DOHH2 (cell line): ENCODE data around the gene SMOC2.
"Not testable (repeated sequence)": the region's sequence is repeated elsewhere in the genome, so short reads cannot be mapped to it uniquely, and the experiment has no call there.

Experiments
- H3F3A ChIP-seq: fragments of 200-600 bp; sonication (generic), shearing (Covaris generic); 2 replicates; pipeline ENCODE4 v1.6.0; 2016; ENCODE audit warnings: antibody characterized with exemption, mild to moderate bottlenecking; ENCODE audit not compliant: control insufficient read depth, insufficient read depth
- H3K27ac ChIP-seq: fragments of 200-600 bp; sonication (generic); 2 replicates; pipeline ENCODE4 v1.5.1; 2014; ENCODE audit warnings: low read depth, mild to moderate bottlenecking, low read length, moderate library complexity
- H3K27me3 ChIP-seq: fragments of 200-600 bp; sonication (generic); 2 replicates; pipeline ENCODE4 v1.6.1; 2014; ENCODE audit warnings: mild to moderate bottlenecking, low read length, mixed read lengths; ENCODE audit not compliant: control insufficient read depth
- H3K36me3 ChIP-seq: fragments of 200-600 bp; sonication (generic); 2 replicates; pipeline ENCODE4 v1.6.1; 2014; ENCODE audit warnings: mild to moderate bottlenecking, low read length, moderate library complexity, mixed read lengths; ENCODE audit not compliant: control insufficient read depth
- H3K4me1 ChIP-seq: fragments of 200-600 bp; sonication (generic); 2 replicates; pipeline ENCODE4 v1.6.1; 2014; ENCODE audit warnings: mild to moderate bottlenecking, low read length, mixed read lengths; ENCODE audit not compliant: control insufficient read depth
- H3K4me2 ChIP-seq: fragments of 200-600 bp; sonication (generic); 2 replicates; pipeline ENCODE4 v1.6.0; 2014; ENCODE audit warnings: mild to moderate bottlenecking, low read length, moderate library complexity
- H3K4me3 ChIP-seq: fragments of 200-600 bp; sonication (generic); 2 replicates; pipeline ENCODE4 v1.5.1; 2014; ENCODE audit warnings: mild to moderate bottlenecking, low read length, mixed read lengths
- H3K79me2 ChIP-seq: fragments of 200-600 bp; sonication (generic); 2 replicates; pipeline ENCODE4 v1.6.1; 2014; ENCODE audit warnings: mild to moderate bottlenecking, low read length, mixed read lengths; ENCODE audit not compliant: control insufficient read depth
- H3K9me2 ChIP-seq: fragments of 200-600 bp; sonication (generic); replicated peaks from 2 replicates; pipeline ENCODE4 v1.6.1; 2014; ENCODE audit warnings: mild to moderate bottlenecking, low read length, mixed read lengths; ENCODE audit not compliant: control insufficient read depth
- H3K9me3 ChIP-seq: fragments of 200-600 bp; sonication (generic); 2 replicates; pipeline ENCODE4 v1.6.1; 2014; ENCODE audit warnings: antibody characterized with exemption, low read length, mixed read lengths; ENCODE audit not compliant: control insufficient read depth, insufficient read depth
- H4K20me1 ChIP-seq: fragments of 200-600 bp; sonication (generic); 2 replicates; pipeline ENCODE4 v1.6.0; 2014; ENCODE audit warnings: low read depth, mild to moderate bottlenecking, antibody characterized with exemption, low read length, moderate library complexity; ENCODE audit not compliant: control insufficient read depth, insufficient read depth
- CTCF ChIP-seq: fragments of 200-600 bp; sonication (generic); IDR thresholded peaks from one replicate; pipeline ENCODE4 v1.5.1; 2014; ENCODE audit warnings: antibody characterized with exemption, mild to moderate bottlenecking, low read depth, low read length; ENCODE audit not compliant: poor library complexity, severe bottlenecking
- EZH2phosphoT487 ChIP-seq: fragments of 200-600 bp; sonication (generic); IDR thresholded peaks from 2 replicates; pipeline ENCODE4 v1.6.1; 2017; ENCODE audit warnings: borderline replicate concordance, mild to moderate bottlenecking, antibody characterized with exemption, low read length, moderate library complexity, mixed read lengths

The SMOC2 gene

DNA sequence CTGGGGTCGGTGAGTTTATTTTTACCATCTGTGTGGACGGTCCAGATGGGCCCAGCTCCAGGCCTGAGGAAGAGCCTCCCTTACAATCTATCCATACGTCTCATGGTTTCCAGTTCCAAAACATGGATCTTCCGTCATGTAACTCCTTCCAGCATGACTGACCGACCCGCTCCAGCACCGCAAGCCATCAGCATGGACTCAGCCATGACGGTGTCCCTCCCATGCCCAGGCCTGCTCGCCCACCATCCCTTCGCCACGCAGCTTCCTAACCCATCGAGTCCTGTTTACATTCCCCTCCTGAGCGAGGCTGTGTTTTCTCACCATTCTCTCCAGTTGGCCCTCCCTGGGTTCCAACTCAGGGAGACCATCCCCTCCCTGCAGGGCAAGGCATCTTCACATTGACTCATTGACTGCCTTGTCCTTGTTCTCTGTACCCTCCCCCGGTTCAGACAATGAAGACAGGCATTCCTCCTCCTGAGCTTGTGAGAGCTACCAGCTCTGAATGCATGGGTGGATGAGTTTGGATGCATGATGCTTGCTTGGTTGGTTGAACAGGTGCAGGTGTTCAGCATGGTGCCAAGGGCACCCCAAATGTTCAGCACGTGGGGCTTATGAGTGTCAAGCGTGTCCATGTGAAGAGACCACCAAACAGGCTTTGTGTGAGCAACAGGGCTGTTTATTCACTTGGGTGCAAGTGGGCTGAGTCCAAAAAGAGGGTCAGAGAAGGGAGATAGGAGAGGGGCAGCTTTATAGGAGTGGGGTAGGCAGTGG lies 235.8 kb downstream of the SMOC2 start:
- H4K20me1 ChIP-seq, result no peaks in the 10 kb centered on the region
- H3K4me2 ChIP-seq, result no peak overlapping the region
- H3K27me3 ChIP-seq, result no peaks in the 10 kb centered on the region
- no peaks in the 10 kb centered on the region for H3K9me2 ChIP-seq
- no peak overlapping the region for H3K27ac ChIP-seq
- no peaks in the 10 kb centered on the region for H3K79me2 ChIP-seq
- H3K36me3 ChIP-seq, result no peaks in the 10 kb centered on the region
- no peaks in the 10 kb centered on the region for H3F3A ChIP-seq
- TF ChIP-seq EZH2phosphoT487 (no peak), CTCF (no peak)
- H3K4me1 ChIP-seq, result no peaks in the 10 kb centered on the region
- H3K9me3 ChIP-seq, result 0 out of 2 replicates have a peak, but pooled peaks cover 3% of the 10 kb centered on the region
- no peak overlapping the region for H3K4me3 ChIP-seq

DNA sequence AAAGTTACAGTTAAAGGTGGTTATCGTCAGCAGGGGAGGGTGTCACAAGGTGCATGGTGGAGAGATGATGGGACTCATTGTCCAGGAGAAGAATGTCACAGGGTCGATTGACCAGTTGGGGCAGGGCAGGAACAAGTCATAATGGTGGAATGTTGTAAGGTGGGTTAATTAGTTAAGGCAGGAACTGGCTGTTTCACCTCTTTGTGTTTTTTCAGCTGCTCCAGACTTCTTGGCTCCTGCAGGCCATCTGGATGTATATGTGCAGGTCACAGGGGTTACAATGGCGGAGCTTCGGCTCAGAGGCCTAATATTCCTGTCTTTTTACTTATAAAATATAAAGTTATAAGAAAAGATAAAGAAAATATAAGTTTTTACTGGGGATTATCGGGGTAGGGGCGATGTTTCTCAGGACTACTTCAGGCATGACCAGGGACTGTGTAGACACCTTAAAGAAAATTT lies 236.4 kb downstream of the SMOC2 start:
- H3K79me2 ChIP-seq, H3K4me2 ChIP-seq, H3K9me3 ChIP-seq, H3F3A ChIP-seq, H3K4me1 ChIP-seq, H3K36me3 ChIP-seq, H3K4me3 ChIP-seq, H3K9me2 ChIP-seq, H4K20me1 ChIP-seq, H3K27me3 ChIP-seq, H3K27ac ChIP-seq: not testable (repeated sequence)

DNA sequence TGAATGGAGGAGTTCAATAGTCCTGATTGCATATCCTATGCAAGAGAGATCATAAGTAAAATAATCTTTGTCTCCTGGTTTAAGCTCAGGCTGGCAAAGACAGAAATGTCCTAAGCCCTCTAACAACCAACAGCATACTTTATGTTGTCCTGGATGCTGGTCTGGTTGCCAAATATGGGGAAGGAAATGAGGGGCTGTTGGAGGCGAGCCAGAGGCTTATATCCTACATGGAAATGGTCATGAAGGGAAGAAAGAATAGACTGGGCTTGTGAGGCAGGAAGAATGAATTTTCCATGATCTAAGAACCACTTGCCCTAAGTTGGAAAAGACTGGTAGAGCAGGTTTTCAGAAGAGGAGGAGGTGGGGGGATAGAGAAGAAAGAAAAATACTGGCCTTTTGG lies 237.1 kb downstream of the SMOC2 start:
- no peaks in the 10 kb centered on the region for H3K79me2 ChIP-seq
- no peaks in the 10 kb centered on the region for H3K27me3 ChIP-seq
- no peaks in the 10 kb centered on the region for H3K9me2 ChIP-seq
- H3K4me3 ChIP-seq, result no peak overlapping the region
- H3K27ac ChIP-seq, result no peak overlapping the region
- no peaks in the 10 kb centered on the region for H4K20me1 ChIP-seq
- H3K36me3 ChIP-seq, result no peaks in the 10 kb centered on the region
- no peak overlapping the region for H3K4me2 ChIP-seq
- no peaks in the 10 kb centered on the region for H3F3A ChIP-seq
- H3K4me1 ChIP-seq, result no peaks in the 10 kb centered on the region
- 0 out of 2 replicates have a peak, but pooled peaks cover 3% of the 10 kb centered on the region for H3K9me3 ChIP-seq
- no peak for TF ChIP-seq EZH2phosphoT487
- TF ChIP-seq CTCF, result no peak

DNA sequence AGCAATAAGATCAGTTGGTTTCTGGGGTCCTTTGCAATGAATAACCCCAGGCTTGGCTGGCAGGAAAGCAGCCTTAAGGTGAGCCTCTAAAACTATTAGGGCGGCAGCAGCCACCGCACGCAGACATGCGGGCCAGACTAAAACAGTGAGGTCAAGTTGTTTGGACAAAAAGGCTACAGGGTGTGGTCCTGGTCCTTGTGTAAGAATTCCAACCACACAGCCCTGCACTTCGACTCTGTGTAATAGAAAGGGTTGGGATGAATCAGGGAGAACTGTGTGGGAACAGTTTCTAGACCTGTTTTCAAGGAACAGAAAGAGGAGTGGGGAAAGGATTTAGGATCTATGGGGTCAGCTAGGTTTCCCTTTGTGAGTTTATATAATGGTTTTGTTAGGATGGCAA lies 237.6 kb downstream of the SMOC2 start:
- Histone ChIP-seq H3K36me3 (no peaks in the 10 kb centered on the region), H3K9me3 (0 out of 2 replicates have a peak, but pooled peaks cover 3% of the 10 kb centered on the region), H3F3A (no peaks in the 10 kb centered on the region), H3K4me1 (no peaks in the 10 kb centered on the region), H3K27me3 (no peaks in the 10 kb centered on the region), H3K27ac (no peak overlapping the region), H3K4me3 (no peak overlapping the region), H3K79me2 (no peaks in the 10 kb centered on the region), H3K9me2 (no peaks in the 10 kb centered on the region), H3K4me2 (no peak overlapping the region), H4K20me1 (no peaks in the 10 kb centered on the region)
- TF ChIP-seq EZH2phosphoT487, result no peak
- no peak for TF ChIP-seq CTCF
